HepG2 (cell line): ENCODE data around the gene ARFGEF3. TPM values are rescaled to one million over a fixed set of nuclear protein-coding genes. Genes with fewer than 3 reads are reported as not detected.

ENCODE experiments used
- ATAC-seq: fragments of 200-7000 bp; cut with Tn5 transposase; 3 replicates; pipeline ENCODE4 v1.9.1; 2020; ENCODE audit warnings: mild to moderate bottlenecking, moderate library complexity
- BruUV-seq: library from RNA; stranded (reverse); fragments of 400-500 nt; replicated peaks from 2 replicates; lab custom pipeline; 2021; lab: Mats Ljungman, UMichigan
- CTCF ChIA-PET: fragments of 300-600 bp; formaldehyde crosslinking; extraction: SDS; loops from one replicate; lab custom pipeline; 2021; ENCODE audit warnings: low total read pairs, inconsistent platforms, low intra/inter-chr PET ratio; lab: Yijun Ruan, JAX
- POLR2A ChIA-PET: fragments of 350-600 bp; sonication (Branson Sonifier 250); formaldehyde crosslinking; loops from one replicate; lab custom pipeline; 2020; ENCODE audit warnings: antibody characterized with exemption, inconsistent platforms; lab: Yijun Ruan, JAX
- DNase-seq: peaks from one replicate; pipeline ENCODE4 v3.0.0-alpha.2; 2015; ENCODE audit warnings: low spot score
- FAIRE-seq: peaks from 3 replicates; lab custom pipeline; 2011; peaks lifted over from hg19 to GRCh38; lab: Jason Lieb, UNC
- H2AFZ ChIP-seq: one replicate; pipeline ENCODE4 v1.6.1; 2011; ENCODE audit warnings: low read length, inconsistent platforms
- H3K27ac ChIP-seq: fragments of 300-600 bp; 3 replicates; pipeline ENCODE4 v1.8.0; 2011; ENCODE audit warnings: mixed run types, mild to moderate bottlenecking, mixed read lengths, low read length, inconsistent platforms; ENCODE audit not compliant: insufficient read depth; ENCODE audit errors: extremely low read length
- H3K27me3 ChIP-seq, 2 experiments: fragments of 200-600 bp in 1 of 2; 2 replicates in 1 of 2; 3 replicates in 1 of 2; pipeline versions ENCODE4 v1.6.0 to v1.8.0; 2011; ENCODE audit warnings: low read length in 2 of 2, mild to moderate bottlenecking in 2 of 2, moderate library complexity in 2 of 2, inconsistent platforms in 1 of 2; ENCODE audit not compliant: insufficient read depth in 2 of 2, control insufficient read depth in 1 of 2
- H3K36me3 ChIP-seq, 2 experiments: fragments of 200-600 bp in 1 of 2; replicated peaks in 1 of 2; 2 replicates in 1 of 2; 3 replicates in 1 of 2; pipeline versions ENCODE4 v1.5.1 to v1.8.0; 2011; ENCODE audit warnings: low read length in 2 of 2, inconsistent platforms in 1 of 2; ENCODE audit not compliant: insufficient read depth in 2 of 2, control insufficient read depth in 1 of 2
- H3K4me1 ChIP-seq: 2 replicates; pipeline ENCODE4 v1.5.1; 2012; ENCODE audit warnings: low read length, inconsistent platforms; ENCODE audit not compliant: insufficient read depth
- H3K4me2 ChIP-seq: 2 replicates; pipeline ENCODE4 v1.6.0; 2011; ENCODE audit warnings: low read depth, low read length, inconsistent platforms
- H3K4me3 ChIP-seq, 3 experiments: fragments of 200-600 bp in 1 of 3; sonication (generic), shearing (Covaris generic) in 1 of 3; replicated peaks in 1 of 3; 2 replicates each; pipeline ENCODE4 v1.5.1; 2011 to 2016; ENCODE audit warnings: low read length in 3 of 3, inconsistent platforms in 2 of 3, low read depth in 2 of 3, mild to moderate bottlenecking in 2 of 3, control low read depth in 1 of 3, mixed read lengths in 1 of 3; ENCODE audit not compliant: insufficient read depth in 1 of 3
- H3K79me2 ChIP-seq: one replicate; pipeline ENCODE4 v1.6.1; 2011; ENCODE audit warnings: low read length, inconsistent platforms; ENCODE audit not compliant: insufficient read depth
- H3K9ac ChIP-seq: 2 replicates; pipeline ENCODE4 v1.6.0; 2011; ENCODE audit warnings: mild to moderate bottlenecking, low read depth, low read length, inconsistent platforms; ENCODE audit not compliant: insufficient read depth
- H3K9me3 ChIP-seq: 2 replicates; pipeline ENCODE4 v1.5.1; 2012; ENCODE audit warnings: mild to moderate bottlenecking, low read length
- H4K20me1 ChIP-seq: 2 replicates; pipeline ENCODE4 v1.6.0; 2011; ENCODE audit warnings: inconsistent platforms, mild to moderate bottlenecking, low read length, moderate library complexity; ENCODE audit not compliant: insufficient read depth
- CHCHD3 ChIP-seq: sonication (generic); formaldehyde crosslinking; IDR thresholded peaks from 2 replicates; pipeline ENCODE4 v1.8.0; 2022; ENCODE audit warnings: mild to moderate bottlenecking, missing genetic modification reagents, moderate library complexity
- ETV5 ChIP-seq: IDR thresholded peaks from 2 replicates; pipeline ENCODE4 v1.6.1; 2018; ENCODE audit warnings: missing biosample characterization, missing genetic modification reagents, inconsistent platforms, borderline replicate concordance
- KLF11 ChIP-seq: IDR thresholded peaks from 2 replicates; pipeline ENCODE4 v1.6.1; 2016; ENCODE audit warnings: missing compliant biosample characterization
- TMF1 ChIP-seq: sonication (generic); formaldehyde crosslinking; IDR thresholded peaks from 2 replicates; pipeline ENCODE4 v1.8.1; 2022; ENCODE audit warnings: low read depth, missing genetic modification reagents
- YEATS2 ChIP-seq: sonication (generic); formaldehyde crosslinking; IDR thresholded peaks from 2 replicates; pipeline ENCODE4 v1.4.0; 2020; ENCODE audit warnings: missing genetic modification reagents, borderline replicate concordance
- ZNF30 ChIP-seq: sonication (generic); formaldehyde crosslinking; IDR thresholded peaks from 2 replicates; pipeline ENCODE4 v1.5.0; 2020; ENCODE audit warnings: mild to moderate bottlenecking, missing genetic modification reagents
- ZNF326 ChIP-seq: sonication (generic); formaldehyde crosslinking; IDR thresholded peaks from 2 replicates; pipeline ENCODE4 v1.4.0; 2020; ENCODE audit warnings: missing genetic modification reagents, borderline replicate concordance
- ZNF605 ChIP-seq: sonication (generic); formaldehyde crosslinking; IDR thresholded peaks from 2 replicates; pipeline ENCODE4 v1.8.0; 2022; ENCODE audit warnings: mild to moderate bottlenecking, missing genetic modification reagents
- ZNF749 ChIP-seq: sonication (generic); formaldehyde crosslinking; IDR thresholded peaks from 2 replicates; pipeline ENCODE4 v1.8.0; 2022; ENCODE audit warnings: mild to moderate bottlenecking, missing genetic modification reagents, moderate library complexity, borderline replicate concordance
- WGBS: methylation state at CpG from one replicate; pipeline ENCODE4 v1.1.6; 2017; ENCODE audit warnings: low lambda C conversion rate; 5-methylcytosine and 5-hydroxymethylcytosine counted together
- in situ Hi-C: cut with HindIII; loops from 2 replicates; pipeline ENCODE4 v1.10.0; 2017; ENCODE audit warnings: low pct_unique_long_range_greater_than_20kb; ENCODE audit not compliant: extremely low pct_ligation_motif_present
- intact Hi-C: fragments of 100-400 bp; cut with micrococcal nuclease; formaldehyde crosslinking; loops from one replicate; pipeline ENCODE4 v1.10.0; 2022; ENCODE audit not compliant: unreplicated experiment
- polyA plus RNA-seq, 8 experiments: library from polyadenylated mRNA; depleted of rRNA in 3 of 8; stranded (reverse) in 7 of 8; unstranded in 1 of 8; fragments of >200 nt; fragmentation: Illumina TruSeq in 4 of 8; extraction: Trizol in 4 of 8; gene quantifications; 2 replicates each; pipeline versions ENCODE4 v1.2.1 to v1.2.3, GENCODE V29; 2011 to 2016; ENCODE audit warnings: low read depth in 4 of 8, missing spikeins in 1 of 8, mixed read lengths in 1 of 8; ENCODE audit not compliant: insufficient read depth in 1 of 8
- total RNA-seq, 5 experiments: library from RNA; depleted of rRNA; stranded (reverse); fragments of >200 nt; fragmentation: Illumina TruSeq; extraction: Trizol; gene quantifications; 2 replicates each; pipeline ENCODE4 v1.2.3, GENCODE V29; 2016; ENCODE audit warnings: low read depth in 1 of 5
- TF ChIP-seq, protein P1 (sequence below): sonication (generic); formaldehyde crosslinking; IDR thresholded peaks from 2 replicates; pipeline ENCODE4 v1.5.1; 2020; ENCODE audit warnings: mild to moderate bottlenecking, missing genetic modification reagents, borderline replicate concordance
- TF ChIP-seq, protein P2 (sequence below): sonication (generic); formaldehyde crosslinking; IDR thresholded peaks from 2 replicates; pipeline ENCODE4 v1.8.0; 2022; ENCODE audit warnings: missing genetic modification reagents, mild to moderate bottlenecking, moderate library complexity, borderline replicate concordance

Gene ARFGEF3
- total and polyA plus RNA-seq, 2 of the 13 experiments (the other 11 are each of a cell fraction or from before 2014, with no cell fraction given) = 0.60 to 2.6 TPM

DNA sequence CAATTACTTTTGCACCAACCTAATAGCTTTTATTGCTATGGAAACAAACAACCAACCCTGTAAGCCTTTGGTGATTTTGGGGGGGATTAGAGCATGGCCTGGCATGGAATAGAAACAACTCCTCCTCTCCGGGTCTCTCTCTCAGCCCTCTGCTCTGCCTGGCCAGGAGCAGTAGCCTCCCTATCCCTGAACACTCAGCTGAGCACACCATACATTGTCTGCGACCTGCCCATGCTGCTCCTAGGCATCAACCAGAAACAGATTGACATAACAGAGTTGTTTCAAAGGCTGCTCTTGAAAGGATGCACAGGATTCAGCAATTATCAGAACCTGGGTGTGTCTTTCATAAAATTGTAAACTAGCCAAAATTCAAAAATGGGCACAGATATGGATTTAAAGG, 186.1 kb downstream of the ARFGEF3 start:
- CTCF ChIA-PET = no interaction called here

DNA sequence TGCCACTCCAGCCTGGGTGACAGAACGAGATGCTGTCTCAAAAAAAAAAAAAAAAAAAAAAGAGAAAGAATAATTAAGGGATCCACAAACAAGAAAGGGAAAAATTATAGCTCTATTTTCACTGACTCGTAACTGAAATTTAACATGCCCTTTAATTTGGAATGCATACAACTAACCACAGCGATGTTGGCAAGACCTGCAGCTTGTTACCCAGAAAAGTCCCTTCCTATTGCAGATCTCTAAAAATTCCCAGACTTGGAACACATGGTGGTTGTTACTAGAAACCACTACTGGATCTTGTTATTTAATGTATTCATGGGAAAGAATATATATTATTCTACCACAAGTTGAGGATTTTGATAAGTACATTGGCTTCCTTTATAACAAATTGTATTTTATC, 188.2 kb downstream of the ARFGEF3 start:
- CTCF ChIA-PET = no interaction called here
- Histone ChIP-seq H2AFZ (no peak overlapping the region), H3K9ac (no peak overlapping the region), H4K20me1 (no peaks in the 10 kb centered on the region), H3K79me2 (no peaks in the 10 kb centered on the region), H3K36me3 (no peaks in the 10 kb centered on the region), H3K27me3 (peaks cover 0 to 10% of the 10 kb centered on the region in 2 experiments; a peak in 2 of 5 replicates)
- FAIRE-seq (no peak), ATAC-seq (no peak)
- WGBS = 63% methylated on average over 3 of the region's 3 CpGs
- TF ChIP-seq CHCHD3 (CRISPR knock-in tag) = no peak
- TF ChIP-seq, protein P1, sequence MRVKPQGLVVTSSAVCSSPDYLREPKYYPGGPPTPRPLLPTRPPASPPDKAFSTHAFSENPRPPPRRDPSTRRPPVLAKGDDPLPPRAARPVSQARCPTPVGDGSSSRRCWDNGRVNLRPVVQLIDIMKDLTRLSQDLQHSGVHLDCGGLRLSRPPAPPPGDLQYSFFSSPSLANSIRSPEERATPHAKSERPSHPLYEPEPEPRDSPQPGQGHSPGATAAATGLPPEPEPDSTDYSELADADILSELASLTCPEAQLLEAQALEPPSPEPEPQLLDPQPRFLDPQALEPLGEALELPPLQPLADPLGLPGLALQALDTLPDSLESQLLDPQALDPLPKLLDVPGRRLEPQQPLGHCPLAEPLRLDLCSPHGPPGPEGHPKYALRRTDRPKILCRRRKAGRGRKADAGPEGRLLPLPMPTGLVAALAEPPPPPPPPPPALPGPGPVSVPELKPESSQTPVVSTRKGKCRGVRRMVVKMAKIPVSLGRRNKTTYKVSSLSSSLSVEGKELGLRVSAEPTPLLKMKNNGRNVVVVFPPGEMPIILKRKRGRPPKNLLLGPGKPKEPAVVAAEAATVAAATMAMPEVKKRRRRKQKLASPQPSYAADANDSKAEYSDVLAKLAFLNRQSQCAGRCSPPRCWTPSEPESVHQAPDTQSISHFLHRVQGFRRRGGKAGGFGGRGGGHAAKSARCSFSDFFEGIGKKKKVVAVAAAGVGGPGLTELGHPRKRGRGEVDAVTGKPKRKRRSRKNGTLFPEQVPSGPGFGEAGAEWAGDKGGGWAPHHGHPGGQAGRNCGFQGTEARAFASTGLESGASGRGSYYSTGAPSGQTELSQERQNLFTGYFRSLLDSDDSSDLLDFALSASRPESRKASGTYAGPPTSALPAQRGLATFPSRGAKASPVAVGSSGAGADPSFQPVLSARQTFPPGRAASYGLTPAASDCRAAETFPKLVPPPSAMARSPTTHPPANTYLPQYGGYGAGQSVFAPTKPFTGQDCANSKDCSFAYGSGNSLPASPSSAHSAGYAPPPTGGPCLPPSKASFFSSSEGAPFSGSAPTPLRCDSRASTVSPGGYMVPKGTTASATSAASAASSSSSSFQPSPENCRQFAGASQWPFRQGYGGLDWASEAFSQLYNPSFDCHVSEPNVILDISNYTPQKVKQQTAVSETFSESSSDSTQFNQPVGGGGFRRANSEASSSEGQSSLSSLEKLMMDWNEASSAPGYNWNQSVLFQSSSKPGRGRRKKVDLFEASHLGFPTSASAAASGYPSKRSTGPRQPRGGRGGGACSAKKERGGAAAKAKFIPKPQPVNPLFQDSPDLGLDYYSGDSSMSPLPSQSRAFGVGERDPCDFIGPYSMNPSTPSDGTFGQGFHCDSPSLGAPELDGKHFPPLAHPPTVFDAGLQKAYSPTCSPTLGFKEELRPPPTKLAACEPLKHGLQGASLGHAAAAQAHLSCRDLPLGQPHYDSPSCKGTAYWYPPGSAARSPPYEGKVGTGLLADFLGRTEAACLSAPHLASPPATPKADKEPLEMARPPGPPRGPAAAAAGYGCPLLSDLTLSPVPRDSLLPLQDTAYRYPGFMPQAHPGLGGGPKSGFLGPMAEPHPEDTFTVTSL (CRISPR knock-in tag) = no peak
- no peak for TF ChIP-seq ZNF749 (CRISPR knock-in tag)
- TF ChIP-seq, protein P2, sequence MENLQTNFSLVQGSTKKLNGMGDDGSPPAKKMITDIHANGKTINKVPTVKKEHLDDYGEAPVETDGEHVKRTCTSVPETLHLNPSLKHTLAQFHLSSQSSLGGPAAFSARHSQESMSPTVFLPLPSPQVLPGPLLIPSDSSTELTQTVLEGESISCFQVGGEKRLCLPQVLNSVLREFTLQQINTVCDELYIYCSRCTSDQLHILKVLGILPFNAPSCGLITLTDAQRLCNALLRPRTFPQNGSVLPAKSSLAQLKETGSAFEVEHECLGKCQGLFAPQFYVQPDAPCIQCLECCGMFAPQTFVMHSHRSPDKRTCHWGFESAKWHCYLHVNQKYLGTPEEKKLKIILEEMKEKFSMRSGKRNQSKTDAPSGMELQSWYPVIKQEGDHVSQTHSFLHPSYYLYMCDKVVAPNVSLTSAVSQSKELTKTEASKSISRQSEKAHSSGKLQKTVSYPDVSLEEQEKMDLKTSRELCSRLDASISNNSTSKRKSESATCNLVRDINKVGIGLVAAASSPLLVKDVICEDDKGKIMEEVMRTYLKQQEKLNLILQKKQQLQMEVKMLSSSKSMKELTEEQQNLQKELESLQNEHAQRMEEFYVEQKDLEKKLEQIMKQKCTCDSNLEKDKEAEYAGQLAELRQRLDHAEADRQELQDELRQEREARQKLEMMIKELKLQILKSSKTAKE = no peak
- TF ChIP-seq ETV5 (CRISPR knock-in tag) = no peak
- TF ChIP-seq ZNF605 = no peak
- TF ChIP-seq TMF1 (CRISPR knock-in tag) = no peak
- no peak for TF ChIP-seq ZNF326 (CRISPR knock-in tag)
- TF ChIP-seq, all 625 proteins: peak for 0
- POLR2A ChIA-PET = no interaction called here
- intact Hi-C loops (no loop called here), in situ Hi-C loops (no loop called here)
- BruUV-seq = no TSS peak
- Histone ChIP-seq H3K9me3 (no peaks in the 10 kb centered on the region), H3K4me2 (no peak overlapping the region), H3K27ac (no peak overlapping the region), H3K4me3 (no peak overlapping the region), H3K4me1 (no peaks in the 10 kb centered on the region)
- DNase-seq = no peak

More for the DNA sequence above, 186.1 kb downstream of the ARFGEF3 start:
- DNase-seq (no peak), FAIRE-seq (no peak), ATAC-seq (peak; percentile 57)
- no peak overlapping the region for H2AFZ ChIP-seq
- WGBS = 26% methylated on average over 2 of the region's 2 CpGs
- no TSS peak for BruUV-seq
- H3K4me1 ChIP-seq = no peaks in the 10 kb centered on the region
- H3K9me3 ChIP-seq = no peaks in the 10 kb centered on the region
- no peaks in the 10 kb centered on the region for H3K79me2 ChIP-seq
- H3K27ac ChIP-seq = no peak overlapping the region
- peaks cover 0 to 5% of the 10 kb centered on the region in 2 experiments; a peak in 1 of 5 replicates for H3K27me3 ChIP-seq
- POLR2A ChIA-PET = no interaction called here
- no peak overlapping the region for H3K4me2 ChIP-seq
- in situ Hi-C loops = no loop called here
- intact Hi-C loops = no loop called here
- TF ChIP-seq KLF11 (CRISPR knock-in tag) (no peak), YEATS2 (CRISPR knock-in tag) (no peak), ZNF30 (CRISPR knock-in tag) (no peak)
- H4K20me1 ChIP-seq = no peaks in the 10 kb centered on the region
- no peak overlapping the region for H3K9ac ChIP-seq
- no peaks in the 10 kb centered on the region for H3K36me3 ChIP-seq
- no peak overlapping the region for H3K4me3 ChIP-seq
